ENCODE results near the gene PNKD.

The PNKD gene

DNA sequence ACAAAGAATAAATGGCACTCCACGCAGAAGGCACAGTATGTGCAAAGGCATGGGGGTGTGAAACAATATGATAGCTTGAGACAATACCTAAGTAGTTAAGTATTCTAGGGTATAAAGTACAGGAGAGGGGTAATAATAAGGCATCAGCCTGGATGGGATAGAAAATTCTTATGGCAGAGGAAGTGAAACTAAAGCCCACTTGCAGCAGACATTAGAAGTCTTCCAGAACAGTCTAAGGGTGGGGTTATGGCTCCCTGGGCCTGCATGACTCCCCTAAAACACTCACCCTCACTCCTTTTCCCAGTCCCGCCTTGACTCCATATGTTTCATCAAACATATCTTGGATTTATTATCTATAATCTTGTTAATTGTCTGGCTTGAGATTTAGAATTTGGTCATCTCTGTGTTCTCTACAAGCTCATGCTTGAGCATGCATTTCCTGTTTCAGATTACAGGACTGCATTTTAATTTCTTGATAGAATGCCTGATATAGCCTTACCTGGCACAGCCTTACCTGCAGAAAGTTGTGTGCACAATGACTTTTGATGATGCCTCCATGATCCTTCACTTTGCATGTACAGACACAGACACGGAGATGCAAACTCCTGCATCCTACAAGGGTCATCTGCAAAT lies 50.5 kb downstream of the PNKD start:
- DNase-seq = no peak

DNA sequence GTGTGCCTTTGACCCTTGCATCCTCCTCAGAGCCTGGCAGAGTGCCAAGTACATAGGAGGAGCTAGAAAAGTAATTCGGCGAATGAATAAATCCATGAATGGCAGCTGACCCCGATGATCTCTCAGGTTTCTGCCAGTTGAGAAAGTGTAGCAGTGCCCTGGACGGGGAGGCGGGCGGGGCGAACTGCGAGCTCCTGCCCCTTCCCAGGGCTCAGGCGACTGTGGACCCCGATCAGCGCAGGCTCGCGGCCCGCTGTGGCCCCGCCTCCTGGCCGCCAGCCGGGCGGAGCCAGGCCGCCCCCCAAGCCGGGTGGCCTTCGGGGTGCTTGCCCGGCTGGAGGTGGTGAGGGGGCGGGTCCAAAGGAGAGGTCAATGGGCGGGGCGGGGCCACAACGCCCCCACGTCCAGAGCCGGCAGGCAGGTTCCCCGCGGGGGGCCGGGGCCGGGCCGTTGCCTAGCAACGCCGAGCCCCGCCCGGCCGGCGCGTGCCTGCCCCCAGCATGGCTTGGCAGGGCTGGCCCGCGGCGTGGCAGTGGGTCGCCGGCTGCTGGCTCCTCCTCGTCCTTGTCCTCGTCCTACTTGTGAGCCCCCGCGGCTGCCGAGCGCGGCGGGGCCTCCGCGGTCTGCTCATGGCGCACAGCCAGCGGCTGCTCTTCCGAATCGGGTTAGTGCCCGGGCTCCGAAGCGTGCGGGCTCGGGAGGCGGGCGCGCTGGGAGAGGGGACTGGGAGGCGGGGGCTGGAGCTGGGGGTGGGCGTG lies 52.6 kb downstream of the PNKD start:
- no peak for DNase-seq

DNA sequence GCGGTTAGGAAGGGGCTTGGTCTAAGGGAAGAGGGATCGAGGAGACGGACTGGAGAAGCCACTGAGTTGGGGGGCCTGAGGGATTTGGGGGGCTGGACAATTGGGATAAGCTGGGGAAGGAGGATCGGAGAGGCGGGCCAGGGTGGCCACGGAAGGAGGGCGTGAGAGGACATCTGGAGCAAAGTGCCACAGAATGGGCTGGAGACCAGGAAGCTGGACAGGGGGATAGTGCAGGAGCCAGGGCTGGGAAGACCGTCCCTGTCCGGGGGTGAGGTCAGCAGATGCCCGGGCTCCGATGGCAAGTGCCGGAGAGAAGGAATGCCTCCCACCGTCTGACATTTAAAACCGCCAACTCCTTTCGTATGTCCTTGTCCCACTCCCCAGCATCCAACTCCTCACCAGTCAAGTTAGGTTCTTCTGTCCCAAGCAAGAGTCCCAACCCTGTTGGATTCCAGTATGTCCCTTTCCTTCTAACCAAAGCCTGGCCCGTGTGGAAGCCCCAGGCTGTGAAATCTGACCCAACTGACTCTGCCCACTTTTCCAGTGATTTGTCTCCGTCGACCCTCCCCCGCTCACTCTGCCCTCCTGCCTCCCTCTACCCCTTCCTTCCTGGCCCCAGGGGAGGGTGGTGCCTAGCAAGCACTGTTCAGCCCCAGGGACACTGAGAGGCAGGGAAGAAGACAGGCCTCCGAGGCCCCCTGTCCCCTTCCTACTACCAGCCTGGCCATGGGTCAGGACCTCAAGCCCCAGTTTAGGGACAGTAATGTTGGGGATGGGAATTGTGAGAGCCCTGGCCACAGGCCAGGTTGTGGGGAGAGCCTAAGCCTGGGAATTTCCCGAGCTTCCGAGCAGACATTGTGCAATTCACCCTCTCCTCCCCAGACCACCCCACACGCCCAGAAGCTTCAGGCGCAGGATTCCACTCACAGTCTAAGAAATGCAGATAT lies 53.5 kb downstream of the PNKD start:
- DNase-seq = no peak

DNA sequence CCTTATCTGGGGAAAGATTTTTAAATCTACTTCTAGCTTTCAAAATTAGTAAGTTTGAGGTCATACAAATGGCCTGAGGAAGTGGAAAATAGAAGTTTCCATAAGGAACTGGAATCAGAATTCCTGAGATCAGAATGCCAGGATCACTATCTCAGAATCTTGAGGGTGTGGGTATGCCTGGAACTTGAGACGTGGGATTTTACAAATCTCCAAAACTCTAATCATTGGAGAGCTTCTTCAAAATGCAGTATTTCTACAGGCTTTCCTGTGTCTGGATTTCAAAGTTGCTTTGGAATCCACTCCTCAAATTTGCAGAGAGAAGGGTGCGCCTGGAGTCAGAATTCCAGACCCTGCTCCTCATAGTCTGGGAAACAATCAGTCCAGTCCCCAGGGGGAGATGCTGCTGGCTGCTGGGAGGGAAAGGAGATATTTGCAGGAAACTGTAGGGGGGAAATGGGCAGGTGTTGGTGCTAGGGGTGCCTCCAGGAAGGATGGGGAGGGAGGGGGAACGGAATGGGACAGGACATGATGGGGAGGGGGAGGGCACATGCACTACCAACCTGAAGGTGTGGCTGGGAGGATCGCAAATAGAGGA lies 55.3 kb downstream of the PNKD start:
- no peak for DNase-seq

DNA sequence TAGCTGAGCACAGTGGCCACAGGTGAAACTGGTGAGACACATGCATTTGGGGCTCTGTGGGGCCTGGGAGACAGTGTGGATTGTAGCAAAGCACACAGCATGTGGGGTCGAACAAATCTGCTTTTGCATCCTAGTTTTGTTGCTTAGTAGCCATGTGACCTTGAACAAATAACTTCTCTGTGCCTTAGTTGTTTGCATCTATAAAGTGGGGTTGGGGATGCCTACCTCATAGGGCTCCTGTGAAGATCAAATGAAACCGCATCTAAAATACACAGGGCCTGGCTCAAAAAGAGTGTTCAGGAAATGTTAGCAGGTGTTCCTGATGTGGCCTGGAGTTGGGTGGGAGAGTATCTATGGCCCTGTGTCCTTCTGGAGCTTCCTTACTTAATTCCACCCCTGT lies 56.0 kb downstream of the PNKD start:
- no peak for DNase-seq

DNA sequence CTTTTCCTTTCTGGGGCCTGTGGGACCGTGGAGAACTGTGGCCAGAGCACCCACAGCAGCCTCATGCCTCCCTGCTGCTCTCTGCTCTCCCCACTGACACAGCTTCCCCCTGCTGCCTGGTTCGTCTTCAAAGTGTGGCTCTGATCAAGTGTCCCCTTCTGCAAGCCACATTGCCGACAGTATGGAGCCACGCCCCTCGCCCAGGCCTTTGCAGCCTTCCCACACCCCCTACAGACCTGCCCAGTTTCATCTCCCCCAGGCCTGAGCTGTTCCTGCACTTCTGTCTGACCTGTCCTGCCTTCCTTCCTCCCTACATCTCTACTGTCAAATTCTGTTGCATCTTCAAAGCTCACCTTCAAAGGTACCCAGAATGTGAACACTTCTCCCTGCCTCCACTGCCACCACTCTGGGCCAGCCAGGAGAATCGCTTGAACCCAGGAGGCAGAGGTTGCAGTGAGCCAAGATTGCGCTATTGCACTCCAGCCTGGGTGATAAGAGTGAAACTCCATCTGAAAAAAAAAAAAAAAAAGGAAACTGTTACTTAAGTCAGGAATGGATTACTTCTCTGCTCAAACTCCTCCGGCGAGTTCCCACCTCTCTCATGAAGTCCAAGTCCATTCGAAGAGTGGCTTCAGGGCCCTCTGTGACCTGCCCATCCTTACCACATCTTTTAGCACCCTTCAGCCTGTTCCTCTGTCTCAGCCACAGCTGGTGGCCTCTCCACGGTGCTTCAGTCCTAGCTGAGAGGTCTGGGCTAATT lies 57.3 kb downstream of the PNKD start:
- DNase-seq = no peak

DNA sequence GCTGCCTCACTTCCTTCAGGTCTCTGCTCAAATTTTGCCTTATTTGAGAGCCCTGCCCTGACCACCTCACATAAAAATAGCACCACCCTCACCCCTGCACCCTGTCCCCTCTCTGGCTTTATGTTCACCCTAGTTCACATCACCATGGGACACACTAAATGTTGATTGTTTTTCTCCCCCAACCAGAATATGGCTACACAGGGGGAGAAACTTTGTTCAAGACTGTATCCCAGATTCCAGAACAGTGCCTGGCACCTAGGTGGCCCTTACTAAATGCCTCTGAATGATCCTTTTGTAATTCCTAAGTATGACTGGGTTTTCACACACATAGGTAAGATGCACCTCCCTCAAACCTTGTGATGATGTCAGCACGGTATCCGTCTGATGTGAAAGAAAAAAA lies 58.0 kb downstream of the PNKD start:
- DNase-seq = no peak

DNA sequence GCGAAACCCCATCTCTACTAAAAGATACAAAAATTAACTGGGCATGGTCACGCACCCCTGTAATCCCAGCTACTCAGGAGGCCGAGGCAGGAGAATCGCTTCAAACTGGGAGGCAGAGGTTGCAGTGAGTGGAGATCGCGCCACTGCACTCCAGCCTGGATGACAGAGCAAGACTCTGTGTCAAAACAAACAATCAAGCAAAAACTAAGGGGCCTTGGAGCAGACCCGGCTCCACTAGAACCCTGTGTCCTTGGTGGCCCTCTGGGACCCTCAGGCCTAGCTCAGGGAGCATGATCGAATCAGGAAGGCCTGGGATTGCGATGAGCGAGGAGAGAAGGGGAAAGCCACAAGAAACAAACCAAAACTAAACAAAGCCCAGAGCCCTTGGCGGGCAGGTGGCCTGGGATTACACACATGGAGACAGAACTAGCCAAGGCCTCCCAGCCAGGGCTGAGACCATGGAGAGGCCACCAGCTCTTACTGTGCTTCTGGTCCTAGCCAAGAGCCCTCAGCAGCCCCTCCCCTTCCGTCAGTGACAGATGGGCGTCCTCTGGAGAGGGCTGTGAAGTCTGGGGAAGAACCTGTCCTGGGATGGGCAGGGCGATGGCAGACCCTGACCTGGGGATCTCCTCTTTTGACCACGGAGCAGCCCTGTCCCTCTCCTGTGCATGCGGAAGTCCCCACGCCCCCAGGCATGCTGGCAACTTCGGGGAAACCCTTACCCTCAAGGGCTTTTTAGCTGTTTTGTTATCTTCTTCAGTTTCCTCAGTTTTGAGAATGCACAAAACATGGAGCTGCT lies 58.9 kb downstream of the PNKD start:
- no peak for DNase-seq

DNA sequence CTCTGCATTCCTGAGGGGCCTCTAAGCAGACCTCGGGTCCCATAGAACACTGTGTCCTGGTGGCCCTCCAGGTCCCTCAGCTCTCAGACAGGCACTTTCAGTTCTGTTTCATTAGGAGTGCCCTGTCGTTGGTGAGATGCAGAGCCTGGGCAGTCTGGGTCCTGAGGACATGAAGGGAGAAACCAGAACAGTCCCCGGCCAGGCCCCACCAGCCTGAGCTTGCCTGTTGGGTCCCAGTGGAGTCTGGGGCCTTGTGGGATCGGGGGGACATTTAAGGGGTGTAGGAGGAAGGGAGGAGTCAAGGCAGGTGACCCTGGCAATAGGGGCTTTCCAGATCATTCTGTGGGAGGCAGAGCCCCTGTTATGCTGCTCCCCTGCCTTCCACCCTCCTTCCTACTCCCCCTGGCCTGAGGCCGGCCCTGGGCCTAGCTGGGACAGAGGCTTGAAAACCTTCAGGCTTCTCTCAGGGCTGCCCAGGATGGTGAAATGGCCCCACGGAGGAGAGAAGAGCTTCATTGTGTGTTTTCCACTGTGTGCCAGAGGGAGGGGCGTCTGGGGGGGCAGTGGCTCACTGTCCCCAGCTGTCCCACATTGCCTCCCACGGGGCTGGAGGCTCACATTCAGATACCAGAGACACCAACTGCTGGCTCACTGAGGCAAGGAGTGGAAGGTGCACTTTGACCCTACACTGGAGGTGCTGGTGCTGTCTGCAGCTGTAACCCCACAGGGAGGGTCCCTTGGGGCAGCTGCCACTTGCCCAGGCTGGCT lies 59.7 kb downstream of the PNKD start:
- no peak for DNase-seq

DNA sequence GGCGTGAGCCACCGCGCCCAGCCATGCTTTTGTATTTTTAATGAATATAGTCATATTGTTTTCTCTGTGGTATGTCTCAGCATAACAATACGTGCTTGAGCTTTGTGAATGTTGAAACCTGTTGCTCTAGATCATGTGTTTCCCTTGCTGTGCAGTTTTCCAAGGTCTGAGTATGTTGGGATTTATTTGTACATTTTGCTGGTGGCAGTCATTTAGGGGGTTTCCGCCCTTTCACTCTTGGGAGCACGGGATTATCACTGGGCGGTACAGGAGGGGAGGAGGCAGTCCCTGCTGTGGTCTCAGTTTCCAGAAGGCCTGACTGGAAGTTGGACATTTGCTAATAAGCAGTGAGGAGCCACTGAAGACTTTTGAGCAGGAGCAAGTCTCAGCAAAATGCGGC lies 61.4 kb downstream of the PNKD start:
- no peak for DNase-seq

DNA sequence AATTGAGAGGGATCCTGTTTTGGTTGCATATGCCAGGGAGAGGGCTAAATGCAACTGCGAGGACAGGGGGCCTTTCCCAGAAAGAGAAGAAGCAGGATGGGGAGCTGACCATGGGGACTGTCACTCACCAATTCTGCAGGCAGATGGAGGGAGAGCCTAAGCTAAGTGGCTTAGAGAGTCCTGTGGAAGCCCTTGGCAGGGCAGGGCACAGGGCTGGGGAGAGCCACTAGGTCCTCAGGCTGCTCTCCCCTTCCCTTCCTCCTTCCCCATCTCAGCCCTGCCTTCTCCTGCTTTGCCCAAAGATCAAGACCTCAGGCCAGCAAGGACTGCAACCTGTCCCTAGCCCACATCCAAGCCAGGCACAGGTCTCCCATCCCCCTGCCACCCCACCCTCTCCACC lies 62.0 kb downstream of the PNKD start:
- DNase-seq = no peak

DNA sequence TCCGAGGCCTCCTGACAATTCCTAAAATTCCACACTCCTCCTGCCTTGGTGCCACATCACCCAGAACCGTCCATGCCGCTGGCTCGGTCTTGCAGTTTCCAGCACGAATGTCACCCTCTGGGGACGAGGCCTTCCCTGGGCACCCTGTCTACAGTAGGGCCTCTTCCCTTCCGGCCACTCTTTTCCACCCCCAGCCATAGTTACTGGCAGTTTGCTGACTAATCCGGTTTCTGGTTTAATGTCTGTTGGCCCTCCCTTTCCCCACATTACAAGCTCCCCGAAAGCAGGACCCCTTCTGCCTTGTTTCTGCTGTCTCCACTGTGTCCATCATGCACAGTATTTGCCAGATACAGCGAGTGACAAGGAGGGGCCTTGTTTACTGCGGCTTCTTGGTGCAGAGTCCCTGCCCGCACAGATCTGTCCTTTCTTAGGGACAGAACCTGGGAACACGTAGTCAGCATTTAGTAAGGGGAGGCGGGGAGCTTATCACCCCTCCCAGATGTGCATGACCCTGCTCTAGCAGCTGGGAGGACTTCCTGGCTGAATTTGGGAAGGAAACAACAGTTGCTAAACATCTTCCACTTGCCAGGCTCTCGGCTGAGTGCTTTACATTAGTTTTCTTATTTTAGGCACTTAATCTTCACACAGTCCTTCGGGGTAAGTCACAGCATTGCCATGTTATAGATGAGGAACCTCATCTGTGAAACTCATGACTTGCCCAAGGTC lies 62.8 kb downstream of the PNKD start:
- no peak for DNase-seq

DNA sequence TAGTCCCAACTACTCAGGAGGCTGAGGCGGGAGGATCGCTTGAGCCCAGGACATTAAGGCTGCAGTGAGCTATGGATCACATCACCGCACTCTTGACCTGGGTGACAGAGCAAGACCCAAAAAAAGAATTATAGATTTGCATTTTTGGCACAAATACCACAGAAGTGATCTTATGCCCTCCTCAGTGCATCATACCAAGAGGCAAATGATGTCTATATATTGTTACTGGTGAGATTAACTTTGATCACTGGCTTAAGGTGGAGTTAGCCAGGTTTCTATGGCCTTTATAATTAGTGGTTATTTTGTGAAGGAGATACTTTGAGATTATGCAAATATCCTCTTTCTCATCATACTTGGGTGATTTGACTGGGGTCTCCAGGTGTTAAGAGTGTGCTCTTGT lies 64.2 kb downstream of the PNKD start:
- no peak for DNase-seq

DNA sequence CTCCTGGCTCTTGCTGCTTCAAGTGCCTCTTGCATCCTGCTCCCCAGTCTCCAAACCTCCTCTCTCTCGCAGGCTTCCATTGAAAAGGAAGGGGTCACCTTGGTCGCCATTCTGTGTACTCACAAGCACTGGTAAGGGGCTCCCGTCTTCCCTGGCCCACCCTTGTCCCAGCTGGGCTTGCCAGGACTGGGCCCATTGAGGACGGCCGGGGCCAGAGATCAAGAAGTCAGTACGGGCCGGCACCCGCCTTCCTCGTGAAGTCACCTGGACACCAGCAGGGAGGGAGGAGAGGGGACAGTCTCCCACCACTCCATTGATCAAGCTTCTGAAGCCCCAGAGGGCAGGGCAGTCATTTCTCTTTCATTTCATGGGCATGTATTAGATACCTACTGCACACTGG lies 70.3 kb downstream of the PNKD start:
- no peak for DNase-seq

DNA sequence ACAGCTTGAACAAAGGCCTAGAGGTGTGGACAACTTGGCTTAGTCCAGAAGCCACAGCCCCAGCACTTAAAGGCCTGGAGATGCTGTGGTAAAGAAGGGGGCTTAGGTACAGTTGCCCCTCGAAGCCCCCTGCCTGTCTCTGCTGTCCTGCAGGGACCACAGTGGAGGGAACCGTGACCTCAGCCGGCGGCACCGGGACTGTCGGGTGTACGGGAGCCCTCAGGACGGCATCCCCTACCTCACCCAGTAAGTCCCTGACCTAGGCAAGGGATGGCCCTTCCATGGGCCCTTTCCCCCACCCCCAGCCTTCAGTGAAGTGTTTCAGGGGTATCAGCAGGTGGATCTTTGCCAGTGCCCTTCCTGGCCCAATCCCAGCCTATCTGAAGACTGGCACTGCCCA lies 71.1 kb downstream of the PNKD start:
- no peak for DNase-seq

DNA sequence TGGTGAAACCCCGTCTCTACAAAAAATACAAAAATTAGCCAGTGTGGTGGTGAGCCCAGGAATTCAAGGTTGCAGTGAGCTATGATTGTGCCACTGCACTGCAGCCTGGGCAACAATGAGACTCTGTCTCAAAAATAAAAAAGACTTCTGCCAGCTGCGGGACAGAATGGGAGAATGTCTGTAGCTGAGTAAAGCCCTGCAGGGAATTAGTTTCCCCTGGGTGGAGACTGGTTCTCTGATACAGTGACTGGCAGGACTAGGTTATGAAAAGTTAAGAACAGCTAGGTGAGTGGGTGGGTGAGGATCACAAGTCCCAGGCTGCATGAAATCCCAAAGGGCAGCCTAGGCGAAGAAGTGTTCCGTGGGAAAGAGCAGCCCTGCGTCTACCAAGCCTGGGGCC lies 72.5 kb downstream of the PNKD start:
- DNase-seq = no peak

DNA sequence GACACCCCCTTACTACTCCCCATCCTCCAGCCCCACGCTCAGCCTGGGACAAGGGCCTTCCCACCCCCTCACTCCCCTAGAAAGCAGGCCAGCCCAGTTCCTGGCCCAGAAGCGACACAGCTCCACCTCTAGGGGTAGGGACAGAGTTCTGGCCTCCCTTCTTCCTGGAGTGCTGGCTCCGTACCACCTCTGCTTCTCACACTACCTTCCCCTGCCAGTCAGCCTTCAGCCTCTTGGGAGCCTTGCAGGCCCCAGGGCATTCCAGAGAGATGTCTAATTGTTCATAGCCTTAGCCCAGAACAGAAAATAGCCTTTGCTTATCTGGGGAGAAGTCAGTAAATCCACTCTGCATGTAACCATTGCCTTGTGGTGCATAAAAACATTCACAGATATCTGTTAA lies 73.3 kb downstream of the PNKD start:
- no peak for DNase-seq

DNA sequence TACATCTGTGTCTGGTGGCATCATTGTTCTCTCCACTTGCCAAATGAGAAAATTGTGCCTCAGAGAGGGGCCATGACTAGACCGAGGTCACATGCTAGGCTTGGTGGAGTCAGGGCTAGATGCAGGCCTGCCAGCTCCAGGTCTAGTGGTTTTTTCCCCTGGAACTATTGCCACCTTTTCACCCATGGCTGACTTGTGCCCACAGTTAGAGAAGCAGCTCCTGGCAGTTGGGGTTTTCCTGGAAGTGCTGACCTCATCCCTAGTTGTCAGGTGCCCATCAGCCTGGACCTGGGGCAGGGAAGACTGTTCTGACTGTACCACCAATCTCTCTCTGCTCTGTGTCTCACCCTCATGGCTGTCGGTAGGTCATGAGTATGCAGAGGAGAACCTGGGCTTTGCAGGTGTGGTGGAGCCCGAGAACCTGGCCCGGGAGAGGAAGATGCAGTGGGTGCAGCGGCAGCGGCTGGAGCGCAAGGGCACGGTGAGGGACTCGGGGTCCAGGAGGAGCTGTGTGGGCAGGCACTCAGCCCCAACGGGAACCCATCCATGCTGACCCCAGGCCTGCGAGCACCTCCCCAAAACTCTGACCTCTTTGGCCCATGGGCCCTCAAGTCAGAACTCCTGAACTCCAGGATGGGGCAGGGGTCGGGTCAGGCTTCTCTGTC lies 73.9 kb downstream of the PNKD start:
- no peak for DNase-seq

DNA sequence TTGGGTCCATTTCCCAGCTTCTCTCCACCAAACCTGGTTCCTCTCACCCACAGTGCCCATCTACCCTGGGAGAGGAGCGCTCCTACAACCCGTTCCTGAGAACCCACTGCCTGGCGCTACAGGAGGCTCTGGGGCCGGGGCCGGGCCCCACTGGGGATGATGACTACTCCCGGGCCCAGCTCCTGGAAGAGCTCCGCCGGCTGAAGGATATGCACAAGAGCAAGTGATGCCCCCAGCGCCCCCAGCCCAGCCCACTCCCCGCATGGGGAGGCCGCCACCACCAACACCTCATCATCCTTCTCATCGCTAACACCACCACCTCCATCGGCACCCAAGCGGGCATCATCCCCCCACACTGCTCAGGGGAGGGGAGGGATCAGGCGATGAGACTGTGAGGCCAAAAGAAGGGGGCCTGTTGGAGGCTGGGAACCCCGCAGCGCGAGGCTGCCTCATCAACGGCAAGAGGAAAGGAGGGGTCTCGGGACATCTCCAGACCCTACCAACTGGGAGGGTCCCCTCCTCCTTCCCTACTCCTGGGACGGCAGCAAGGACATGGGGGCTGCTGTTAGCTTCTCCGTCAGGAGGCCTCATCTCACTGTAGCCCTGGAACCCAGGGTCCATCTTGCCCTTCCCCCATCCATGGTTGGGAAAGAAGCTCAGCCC lies 74.6 kb downstream of the PNKD start:
- DNase-seq = no peak

Data from NCI-H187 treated with DMSO at 0.1 percent for 48 hours (cell line).